Measurements from ENCODE around the gene AP3D1. TPM values are rescaled to one million over a fixed set of nuclear protein-coding genes. Genes with fewer than 3 reads are reported as not detected.

AP3D1 gene
- total and polyA plus RNA-seq, 9 of the 15 experiments (the other 6 are each of a cell fraction or from before 2014, with no cell fraction given) = 1.2 to 86.1 (median 35.9) TPM

DNA sequence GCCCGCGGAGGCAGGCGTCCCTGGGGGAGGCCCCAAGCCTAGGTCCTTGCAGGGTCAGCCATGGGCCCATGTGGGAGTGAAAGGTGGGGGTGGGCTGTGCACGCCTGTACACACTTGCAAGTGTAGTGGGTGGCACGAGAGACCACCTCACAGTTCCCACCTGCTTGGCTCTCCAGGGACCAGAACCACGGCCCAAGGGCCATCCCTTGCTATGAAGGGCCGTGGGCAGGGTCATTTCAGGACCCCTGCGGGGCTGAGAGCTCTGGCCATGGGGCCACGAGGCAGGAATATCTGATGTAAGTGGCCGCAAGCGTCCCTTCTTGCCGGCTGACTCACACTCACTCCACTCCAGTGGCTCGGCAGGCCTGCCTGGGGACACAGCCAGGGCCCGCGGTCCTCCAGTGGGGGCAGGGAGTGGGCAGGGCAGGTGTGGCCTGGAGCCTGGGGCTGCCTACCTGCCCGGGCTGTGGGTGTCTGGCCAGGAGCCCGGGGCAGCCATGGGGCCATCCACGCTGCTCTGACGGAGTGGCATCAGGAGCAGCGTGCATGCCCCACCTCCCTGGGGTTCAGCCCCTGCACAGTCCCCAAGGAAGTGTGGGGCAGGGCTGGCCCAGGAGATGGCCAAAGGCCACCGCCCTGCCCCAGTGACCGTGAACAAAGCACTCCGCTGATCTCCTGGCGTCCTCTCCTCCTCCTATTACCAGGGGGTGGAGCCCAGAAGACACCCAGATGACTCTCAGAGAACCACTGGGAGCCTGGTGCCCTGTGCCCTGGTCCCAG lies 91.8 kb downstream of the AP3D1 start (continued):
- TF ChIP-seq, protein P1, sequence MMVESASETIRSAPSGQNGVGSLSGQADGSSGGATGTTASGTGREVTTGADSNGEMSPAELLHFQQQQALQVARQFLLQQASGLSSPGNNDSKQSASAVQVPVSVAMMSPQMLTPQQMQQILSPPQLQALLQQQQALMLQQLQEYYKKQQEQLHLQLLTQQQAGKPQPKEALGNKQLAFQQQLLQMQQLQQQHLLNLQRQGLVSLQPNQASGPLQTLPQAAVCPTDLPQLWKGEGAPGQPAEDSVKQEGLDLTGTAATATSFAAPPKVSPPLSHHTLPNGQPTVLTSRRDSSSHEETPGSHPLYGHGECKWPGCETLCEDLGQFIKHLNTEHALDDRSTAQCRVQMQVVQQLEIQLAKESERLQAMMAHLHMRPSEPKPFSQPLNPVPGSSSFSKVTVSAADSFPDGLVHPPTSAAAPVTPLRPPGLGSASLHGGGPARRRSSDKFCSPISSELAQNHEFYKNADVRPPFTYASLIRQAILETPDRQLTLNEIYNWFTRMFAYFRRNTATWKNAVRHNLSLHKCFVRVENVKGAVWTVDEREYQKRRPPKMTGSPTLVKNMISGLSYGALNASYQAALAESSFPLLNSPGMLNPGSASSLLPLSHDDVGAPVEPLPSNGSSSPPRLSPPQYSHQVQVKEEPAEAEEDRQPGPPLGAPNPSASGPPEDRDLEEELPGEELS (CRISPR knock-in tag; IDR thresholded peaks at IDR 0.05; ENCODE audit: borderline replicate concordance) = peak; percentile 22; the same call in 1 of the 2 replicates
- TF ChIP-seq ZKSCAN8 (CRISPR knock-in tag; IDR thresholded peaks at IDR 0.05) (peak; percentile 15; the same call in 1 of the 2 replicates), MCM5 (IDR thresholded peaks at IDR 0.05; ENCODE audit: low read depth) (no peak), ERF (CRISPR knock-in tag; IDR thresholded peaks at IDR 0.05) (peak; percentile 88), SUPT5H (IDR thresholded peaks at IDR 0.05) (peak; percentile 71; the same call in 1 of the 2 replicates), FOXJ2 (tag; IDR thresholded peaks at IDR 0.05) (peak; percentile 82), SMARCA4 (IDR thresholded peaks at IDR 0.05) (peak; percentile 80; the same call in 1 of the 2 replicates), BRF1 (IDR thresholded peaks at IDR 0.05; ENCODE audit: borderline replicate concordance, extremely low read depth, insufficient read length) (no peak), PRPF4 (IDR thresholded peaks at IDR 0.05; ENCODE audit: insufficient read depth, low read depth, low read length, poor library complexity, severe bottlenecking) (peak; percentile 89), ZFP1 (CRISPR knock-in tag; IDR thresholded peaks at IDR 0.05) (no peak), NFE2 (IDR thresholded peaks at IDR 0.05; ENCODE audit: low read depth) (peak; percentile 14; the same call in 1 of the 2 replicates), TCF3 (CRISPR knock-in tag; IDR thresholded peaks at IDR 0.05) (peak; percentile 60), ZNF12 (CRISPR knock-in tag; IDR thresholded peaks at IDR 0.05) (peak; percentile 63; the same call in 1 of the 2 replicates), MCM7 (IDR thresholded peaks at IDR 0.05) (no peak), ZNF175 (CRISPR knock-in tag; IDR thresholded peaks at IDR 0.05; ENCODE audit: low read depth) (peak; percentile 99), MTA2 (IDR thresholded peaks at IDR 0.05; ENCODE audit: low read depth) (no peak)
- TF ChIP-seq, protein P2, sequence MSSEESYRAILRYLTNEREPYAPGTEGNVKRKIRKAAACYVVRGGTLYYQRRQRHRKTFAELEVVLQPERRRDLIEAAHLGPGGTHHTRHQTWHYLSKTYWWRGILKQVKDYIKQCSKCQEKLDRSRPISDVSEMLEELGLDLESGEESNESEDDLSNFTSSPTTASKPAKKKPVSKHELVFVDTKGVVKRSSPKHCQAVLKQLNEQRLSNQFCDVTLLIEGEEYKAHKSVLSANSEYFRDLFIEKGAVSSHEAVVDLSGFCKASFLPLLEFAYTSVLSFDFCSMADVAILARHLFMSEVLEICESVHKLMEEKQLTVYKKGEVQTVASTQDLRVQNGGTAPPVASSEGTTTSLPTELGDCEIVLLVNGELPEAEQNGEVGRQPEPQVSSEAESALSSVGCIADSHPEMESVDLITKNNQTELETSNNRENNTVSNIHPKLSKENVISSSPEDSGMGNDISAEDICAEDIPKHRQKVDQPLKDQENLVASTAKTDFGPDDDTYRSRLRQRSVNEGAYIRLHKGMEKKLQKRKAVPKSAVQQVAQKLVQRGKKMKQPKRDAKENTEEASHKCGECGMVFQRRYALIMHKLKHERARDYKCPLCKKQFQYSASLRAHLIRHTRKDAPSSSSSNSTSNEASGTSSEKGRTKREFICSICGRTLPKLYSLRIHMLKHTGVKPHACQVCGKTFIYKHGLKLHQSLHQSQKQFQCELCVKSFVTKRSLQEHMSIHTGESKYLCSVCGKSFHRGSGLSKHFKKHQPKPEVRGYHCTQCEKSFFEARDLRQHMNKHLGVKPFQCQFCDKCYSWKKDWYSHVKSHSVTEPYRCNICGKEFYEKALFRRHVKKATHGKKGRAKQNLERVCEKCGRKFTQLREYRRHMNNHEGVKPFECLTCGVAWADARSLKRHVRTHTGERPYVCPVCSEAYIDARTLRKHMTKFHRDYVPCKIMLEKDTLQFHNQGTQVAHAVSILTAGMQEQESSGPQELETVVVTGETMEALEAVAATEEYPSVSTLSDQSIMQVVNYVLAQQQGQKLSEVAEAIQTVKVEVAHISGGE (CRISPR knock-in tag; IDR thresholded peaks at IDR 0.05) = peak in 1 of 3 experiments; percentile 35; a peak in 1 of 6 replicates
- TF ChIP-seq, protein P3, sequence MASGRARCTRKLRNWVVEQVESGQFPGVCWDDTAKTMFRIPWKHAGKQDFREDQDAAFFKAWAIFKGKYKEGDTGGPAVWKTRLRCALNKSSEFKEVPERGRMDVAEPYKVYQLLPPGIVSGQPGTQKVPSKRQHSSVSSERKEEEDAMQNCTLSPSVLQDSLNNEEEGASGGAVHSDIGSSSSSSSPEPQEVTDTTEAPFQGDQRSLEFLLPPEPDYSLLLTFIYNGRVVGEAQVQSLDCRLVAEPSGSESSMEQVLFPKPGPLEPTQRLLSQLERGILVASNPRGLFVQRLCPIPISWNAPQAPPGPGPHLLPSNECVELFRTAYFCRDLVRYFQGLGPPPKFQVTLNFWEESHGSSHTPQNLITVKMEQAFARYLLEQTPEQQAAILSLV (tag; IDR thresholded peaks at IDR 0.05) = peak; percentile 88
- TF ChIP-seq, protein P4, sequence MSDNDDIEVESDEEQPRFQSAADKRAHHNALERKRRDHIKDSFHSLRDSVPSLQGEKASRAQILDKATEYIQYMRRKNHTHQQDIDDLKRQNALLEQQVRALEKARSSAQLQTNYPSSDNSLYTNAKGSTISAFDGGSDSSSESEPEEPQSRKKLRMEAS (CRISPR knock-in tag; IDR thresholded peaks at IDR 0.05) = peak; percentile 95
